ENCODE results near the gene GABRB3.

Gene GABRB3

DNA sequence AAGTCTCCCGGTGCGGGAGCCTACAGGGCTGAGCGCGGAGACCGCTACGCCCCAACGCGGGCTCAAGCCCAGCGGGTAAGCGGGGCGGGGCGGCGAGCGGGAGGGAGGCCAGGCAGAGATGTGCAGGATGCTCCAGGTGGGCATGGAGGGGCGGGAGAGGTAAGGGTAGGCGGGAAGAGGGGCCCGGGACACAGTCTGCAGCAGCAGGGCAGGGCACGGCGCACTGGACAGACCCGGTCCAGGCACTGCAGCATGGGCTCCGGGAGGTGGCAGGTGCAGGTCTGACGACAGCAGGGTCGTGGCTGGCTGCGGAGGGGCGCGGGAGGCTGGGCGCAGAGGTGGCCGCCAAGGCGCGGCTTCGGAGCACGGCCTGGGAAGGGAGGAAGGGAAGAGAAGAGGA lies 102.8 kb downstream of the GABRB3 start:
- no peak for DNase-seq

DNA sequence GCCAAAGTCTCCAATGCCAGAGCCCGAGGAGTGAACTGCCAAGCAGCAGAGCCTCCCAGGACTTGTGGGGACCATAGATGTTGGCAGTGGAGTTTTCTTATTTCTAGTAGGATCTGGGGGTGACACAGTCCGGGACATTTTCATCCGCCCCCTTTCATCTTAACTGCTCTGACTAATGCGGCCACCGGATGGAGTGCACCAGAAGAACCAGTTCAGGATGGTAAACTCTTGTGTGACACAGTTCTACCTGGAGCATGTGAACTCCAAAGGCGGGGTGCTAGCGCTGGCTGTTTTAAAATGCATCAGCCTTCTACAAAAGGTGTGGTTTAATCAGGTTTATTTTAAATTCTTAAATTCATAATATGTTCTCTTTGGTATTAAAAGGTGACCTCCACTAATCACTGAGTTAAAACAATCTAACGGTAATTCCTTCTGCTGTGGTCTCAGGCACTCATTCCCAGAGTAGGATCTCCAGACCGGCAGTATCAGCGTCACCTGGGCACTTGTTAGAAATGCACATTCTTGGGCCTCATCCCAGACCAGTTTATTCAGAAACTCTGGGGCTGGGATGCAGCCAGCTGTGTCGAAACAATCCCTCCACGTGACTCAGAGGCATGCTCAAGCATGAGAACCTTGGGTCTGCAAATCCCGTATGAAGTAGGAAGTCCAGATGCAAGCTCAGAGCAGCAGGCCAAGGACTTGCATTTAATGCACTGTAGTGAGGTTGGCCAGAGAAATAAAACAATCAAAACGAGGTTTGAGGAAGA lies 105.5 kb downstream of the GABRB3 start:
- DNase-seq: no peak

DNA sequence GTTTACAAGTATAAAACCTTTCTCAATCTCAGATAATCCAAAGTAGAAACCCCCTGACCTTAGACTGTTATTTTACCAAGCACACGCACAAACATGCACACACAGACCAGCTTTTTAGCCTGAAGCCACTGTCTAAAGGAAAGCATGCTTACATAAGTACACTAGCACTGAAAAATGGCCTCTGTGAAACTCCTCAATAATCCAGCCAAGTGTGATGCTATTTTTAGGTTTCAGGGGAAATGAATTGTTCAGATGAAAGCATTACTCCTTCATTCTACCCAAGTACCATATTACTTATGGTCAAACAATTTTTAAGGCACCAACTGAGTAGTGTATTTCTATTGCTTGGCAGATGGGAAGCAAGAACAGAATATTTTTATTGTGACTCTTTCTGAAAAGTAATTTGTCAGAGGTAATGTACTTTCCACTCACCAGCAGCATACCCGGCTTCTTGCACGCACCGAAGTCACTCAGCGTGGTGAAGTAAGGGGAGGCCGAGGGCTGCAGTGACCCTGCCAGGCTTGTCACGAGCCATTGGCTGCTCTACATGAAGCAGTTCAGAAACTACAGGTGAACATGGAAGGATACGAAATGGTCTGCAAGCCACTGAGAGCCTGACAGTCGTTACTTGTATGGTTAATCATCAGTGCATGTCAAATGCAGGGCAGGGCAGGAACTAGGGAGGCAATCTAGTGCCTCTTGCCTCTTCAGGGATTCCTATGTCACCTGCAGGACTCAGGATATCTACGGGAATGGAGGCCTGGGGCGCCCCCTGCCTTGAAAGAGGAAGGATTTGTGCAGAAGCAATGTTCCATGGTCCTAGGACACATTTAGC lies 106.7 kb downstream of the GABRB3 start:
- DNase-seq: no peak

DNA sequence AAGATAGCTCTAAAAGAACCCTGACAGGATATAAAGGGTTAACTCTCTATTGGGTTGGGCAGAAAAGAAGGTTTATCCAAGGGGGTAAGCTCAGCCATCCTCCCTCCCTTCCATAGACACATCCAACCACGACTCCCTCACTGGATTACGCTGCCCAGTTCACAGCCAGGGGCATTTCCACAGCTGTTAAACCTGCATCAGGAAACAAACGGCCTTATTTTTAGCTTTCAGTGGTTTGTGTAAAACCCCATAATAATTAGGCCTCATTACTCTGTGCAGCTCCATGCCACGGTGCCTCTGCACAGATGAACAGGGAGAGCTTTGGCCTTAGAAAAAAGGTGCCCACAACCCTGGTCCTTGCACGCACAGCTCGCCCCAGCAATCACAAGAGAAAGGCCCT lies 110.6 kb downstream of the GABRB3 start:
- DNase-seq: no peak

DNA sequence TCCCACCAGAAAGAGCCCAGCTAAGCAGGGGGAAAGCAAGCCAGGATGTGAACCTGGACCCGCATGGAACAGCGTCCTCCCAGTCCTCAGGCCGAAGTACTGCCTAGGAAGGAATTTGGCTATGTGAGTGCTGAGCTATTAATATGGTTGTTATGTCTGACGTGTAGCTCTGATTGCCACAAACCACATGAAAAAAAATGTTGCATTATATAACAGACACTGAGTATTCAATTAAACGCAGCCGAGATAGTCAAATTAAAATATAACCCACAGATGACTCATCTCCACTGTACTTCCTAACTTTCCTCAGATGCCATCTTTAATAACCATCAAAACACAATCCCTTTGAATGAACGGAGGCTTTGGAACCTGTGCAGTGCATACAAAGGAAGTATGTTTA lies 111.1 kb downstream of the GABRB3 start:
- no peak for DNase-seq

DNA sequence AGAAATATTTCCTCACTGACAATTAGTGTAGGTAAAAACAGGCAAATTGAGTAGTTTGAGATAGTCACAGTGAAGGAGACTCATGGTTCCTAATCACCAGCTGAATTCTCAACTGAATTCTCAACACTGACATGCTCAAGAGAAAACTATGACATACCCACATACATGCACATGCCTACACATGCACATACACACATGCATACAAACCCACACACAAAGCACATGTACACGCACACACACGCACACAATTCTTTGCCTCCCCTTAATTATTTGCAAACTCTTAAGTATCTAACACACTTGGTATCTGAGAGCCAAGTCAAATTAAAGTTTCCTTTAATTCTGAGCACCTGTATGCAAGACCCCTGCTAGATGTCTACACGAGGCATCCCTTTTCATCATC lies 111.8 kb downstream of the GABRB3 start:
- no peak for DNase-seq

DNA sequence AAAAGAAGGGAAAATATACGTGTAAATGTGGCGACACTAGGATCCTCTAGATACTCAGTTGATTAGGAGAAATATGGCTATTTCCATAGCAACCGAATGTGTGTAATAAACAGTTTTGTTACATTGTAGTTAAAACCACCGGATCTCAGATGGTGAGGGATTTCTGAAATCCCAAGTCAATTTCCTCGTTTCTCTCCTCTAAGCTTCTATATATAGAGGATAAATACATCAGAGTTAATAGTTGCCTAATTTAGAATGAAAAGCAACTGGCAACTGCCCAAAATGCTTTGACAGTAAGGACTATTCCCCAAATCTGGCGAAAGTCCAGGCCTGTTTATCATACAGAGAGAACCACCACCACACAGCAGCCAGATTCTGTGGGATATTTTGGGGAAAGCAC lies 112.6 kb downstream of the GABRB3 start:
- no peak for DNase-seq

DNA sequence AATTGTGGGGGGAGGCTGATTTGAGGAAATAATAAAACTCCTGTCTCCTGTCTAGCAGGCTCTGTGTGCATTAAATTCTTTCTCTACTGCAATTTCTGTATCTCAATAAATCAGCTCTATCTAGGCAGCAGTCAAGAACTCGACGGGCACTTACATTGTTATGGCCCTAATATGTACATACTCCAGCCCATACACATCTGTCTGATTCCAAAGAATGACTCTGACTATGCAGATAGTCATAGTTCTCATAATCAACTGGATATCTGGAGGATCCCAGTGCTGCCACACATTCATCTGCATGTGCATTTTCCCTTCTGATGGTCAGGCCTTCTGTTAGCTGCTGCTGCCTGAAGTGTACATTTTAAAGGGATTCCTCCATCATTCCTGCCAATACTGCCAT lies 114.6 kb downstream of the GABRB3 start:
- DNase-seq: no peak

DNA sequence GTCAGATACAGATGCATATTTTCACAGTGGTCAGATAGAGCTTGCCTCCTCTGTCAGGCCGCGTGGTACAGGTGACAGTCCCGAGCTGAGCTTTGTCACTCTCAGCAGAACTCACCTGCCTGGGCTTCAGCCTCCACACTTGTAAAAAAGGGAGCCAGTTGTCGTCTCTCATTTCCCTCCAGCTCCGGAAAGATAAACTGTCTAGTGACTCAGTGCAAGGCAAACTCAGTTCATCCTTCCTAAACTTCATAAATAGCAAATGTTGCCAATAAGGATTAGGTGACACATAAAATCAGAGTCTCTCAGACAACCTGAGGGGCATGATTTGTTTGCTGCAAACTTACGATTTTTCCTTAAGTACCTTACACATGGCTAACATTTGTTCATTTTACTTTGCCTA lies 116.8 kb downstream of the GABRB3 start:
- DNase-seq: no peak

DNA sequence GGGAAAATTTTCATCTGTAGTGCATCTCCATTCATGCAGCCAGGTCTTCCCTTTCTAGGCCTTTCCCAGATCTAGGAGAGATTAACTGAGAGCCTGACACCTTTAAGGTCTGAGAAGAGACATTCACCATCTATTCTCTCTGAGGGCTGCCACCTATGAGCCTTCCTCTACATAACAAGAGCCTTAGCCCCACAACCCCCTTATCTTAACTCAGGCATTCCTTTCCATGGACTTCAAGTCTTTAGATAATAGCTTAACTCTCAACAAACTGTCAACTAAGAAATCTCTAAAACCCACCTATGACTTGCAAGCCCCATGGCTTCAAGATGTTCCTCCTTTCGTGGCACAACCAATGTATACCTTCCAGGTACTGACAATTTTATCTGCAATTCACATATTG lies 121.0 kb downstream of the GABRB3 start:
- DNase-seq: no peak

DNA sequence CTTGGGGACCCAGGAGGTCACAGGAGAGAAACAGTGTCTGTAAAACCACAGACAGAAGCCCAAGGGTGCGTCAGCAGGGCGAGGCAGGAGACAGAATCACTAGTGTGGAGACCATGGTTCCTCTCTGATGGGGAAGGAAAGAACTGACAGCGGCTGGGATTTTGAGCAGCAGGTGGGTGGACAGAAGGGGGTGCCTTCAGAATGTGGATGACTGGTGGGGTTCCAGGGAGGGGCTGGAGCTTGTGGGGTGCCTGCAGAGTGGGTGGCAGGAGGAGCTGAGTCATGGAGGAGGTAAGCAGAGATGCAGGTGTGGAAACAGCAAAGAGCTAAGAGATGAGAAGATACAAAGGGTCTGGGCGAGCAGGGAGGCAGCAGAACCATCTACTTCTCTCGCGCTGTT lies 124.2 kb downstream of the GABRB3 start:
- no peak for DNase-seq

DNA sequence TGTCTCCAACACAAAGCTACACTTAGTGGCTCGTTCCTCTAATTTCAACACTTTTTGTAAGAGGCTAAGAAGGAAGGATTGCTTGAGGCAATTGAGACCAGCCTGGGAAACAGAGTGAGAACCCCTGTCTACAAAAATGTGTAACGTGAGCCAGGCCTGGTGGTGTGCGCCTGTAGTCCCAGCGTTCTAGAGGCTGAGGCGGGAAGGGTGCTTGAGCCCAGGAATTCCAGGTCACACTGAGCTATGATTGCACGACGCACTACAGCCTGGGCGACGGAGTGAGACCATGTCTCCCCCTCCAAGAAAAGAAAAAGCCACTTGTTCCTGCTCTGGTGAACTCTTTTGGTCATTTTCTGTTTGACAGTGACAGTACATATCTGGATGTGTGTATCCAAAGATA lies 127.9 kb downstream of the GABRB3 start:
- DNase-seq: no peak

DNA sequence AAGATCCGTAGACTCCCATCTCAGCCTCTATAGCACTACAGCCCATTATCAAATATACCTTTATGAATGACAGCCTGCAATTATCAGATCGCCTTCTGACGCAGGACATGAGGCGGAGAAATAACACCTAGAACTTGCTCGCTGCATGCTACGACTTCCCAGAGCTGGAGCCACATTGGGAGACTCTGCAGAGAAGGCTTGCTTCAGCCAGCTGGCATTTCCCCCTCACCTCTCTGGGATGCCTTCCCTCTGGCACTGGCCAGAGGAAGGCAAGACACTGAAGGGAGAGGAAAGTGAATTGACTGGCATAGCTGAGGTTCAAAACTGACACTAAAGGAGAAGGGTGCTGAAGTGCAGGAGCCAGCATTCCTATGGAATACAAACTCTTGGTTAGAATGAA lies 131.7 kb downstream of the GABRB3 start:
- DNase-seq: no peak

DNA sequence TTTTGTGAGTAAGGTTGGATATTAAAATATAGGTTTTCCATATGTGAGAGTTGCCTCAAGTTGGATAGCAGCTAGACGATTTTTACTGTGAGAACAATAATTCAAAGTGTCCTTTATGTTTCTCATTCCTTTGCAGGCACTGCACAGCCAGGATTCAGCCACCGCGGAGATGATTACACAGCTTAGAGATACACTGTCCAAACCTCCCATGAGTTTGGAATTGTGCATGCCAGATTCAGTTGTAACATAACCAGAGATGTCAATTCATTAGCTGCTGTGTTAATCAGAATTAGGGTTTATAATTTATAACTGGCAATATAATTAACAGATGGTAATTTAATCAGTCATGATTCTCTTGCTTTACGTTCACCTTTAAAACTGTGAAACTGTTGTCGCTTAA lies 132.3 kb downstream of the GABRB3 start:
- no peak for DNase-seq

DNA sequence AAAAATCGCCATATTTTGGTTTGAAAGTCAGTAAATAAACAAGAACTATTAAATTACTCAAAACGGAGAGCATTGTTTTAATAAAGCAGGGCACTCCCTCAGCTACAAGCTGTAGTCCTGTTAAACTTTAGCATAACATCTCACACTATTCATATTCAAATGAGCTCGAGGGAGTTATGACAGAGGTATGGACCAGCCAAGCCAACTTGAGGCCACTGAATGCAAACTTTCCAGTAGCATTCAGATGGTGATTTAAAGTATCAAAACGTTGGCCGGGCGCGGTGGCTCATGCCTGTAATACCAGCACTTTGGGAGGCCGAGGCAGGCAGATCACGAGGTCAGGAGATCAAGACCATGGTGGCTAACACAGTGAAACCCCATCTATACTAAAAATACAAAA lies 132.9 kb downstream of the GABRB3 start:
- DNase-seq: no peak

DNA sequence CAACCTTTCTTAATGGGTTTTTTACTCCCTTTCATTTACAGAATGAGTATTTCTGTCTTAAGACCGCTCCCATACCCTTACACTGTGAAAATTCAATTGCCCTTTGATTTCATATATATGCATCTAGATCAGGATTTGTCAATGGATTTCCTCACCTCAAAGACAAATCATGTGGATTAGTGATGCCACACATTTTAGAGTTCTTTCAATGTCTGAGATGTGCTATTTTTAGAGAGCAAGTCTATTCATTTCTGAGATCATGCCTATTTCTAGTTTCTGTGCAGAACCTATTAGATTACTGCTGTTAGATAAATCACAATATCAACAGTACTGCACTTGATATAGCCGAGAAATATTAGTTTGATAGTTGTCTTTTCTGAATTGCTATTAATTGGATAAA lies 137.3 kb downstream of the GABRB3 start:
- no peak for DNase-seq

DNA sequence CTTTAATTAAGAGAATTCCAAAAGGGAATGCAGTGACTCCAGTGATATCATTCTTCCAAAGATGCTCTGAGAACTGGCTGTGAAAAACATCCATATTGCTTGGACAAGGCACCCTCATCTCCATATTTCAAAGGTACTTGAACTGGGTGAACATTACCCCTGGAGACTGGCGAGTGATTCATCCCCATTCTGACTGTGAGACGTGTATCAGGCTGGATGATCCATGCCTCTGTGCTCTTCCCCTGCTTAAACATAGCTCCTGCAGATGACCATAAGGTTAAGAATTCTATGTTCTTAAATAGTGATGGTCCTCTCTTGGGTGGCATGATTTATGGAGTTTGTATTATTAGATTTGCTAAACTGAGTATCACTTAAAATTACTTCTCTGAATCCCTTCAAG lies 137.8 kb downstream of the GABRB3 start:
- no peak for DNase-seq

DNA sequence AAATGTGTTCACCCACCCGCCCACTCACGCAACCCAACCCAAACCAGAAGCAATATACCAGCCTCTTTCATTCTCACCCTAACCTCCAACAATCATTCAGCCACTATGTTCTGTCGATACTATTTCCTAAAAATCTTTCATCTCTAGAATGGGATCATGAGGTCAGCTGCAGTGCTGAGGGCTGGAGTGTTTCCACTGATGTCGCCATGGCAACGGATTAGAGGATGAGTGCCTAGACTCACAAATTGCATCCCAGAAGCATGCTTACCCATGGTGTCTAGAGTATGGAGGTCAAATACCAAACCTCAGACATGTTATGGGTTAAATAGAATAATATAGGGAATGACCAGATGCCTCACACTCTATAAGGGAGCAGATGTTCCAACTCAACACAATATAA lies 138.5 kb downstream of the GABRB3 start:
- DNase-seq: no peak

DNA sequence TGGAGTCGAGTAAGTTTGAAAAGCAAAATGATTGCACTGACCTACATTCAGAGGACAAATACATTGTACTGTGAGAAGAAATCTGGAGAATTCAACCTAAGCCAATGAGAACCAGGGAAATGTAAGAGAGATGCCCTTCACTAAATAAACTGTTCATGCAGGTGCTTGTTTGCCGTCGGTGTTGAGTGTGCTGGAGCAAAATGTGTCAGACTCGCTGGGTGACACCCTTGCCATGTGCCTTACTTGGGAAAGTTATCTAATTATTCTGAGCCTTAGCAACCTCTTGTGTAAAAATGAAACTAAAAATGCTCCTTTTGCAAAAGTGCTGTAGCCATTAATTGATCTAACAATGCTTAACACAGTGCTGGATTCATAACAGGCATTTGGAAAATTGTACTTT lies 140.4 kb downstream of the GABRB3 start:
- no peak for DNase-seq

DNA sequence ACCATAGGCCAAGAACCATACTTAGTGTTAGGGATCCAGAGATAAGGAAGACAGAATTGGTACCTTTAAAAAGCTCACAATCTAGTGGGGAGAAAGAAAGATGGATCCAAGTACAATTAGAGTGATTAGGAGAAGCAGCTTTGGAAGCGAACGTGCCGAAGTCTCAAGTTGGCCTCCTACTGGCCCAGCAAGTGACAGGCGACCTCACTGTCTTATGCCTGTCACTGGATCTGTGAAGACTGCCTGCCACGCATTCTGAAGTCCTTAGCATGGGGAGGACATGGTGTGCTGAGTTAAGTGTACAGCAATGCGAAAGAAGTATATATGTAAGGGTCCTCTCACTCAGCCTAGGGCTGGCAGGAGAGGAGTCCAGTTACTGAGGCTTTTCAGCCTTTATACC lies 141.0 kb downstream of the GABRB3 start:
- DNase-seq: no peak

DNA sequence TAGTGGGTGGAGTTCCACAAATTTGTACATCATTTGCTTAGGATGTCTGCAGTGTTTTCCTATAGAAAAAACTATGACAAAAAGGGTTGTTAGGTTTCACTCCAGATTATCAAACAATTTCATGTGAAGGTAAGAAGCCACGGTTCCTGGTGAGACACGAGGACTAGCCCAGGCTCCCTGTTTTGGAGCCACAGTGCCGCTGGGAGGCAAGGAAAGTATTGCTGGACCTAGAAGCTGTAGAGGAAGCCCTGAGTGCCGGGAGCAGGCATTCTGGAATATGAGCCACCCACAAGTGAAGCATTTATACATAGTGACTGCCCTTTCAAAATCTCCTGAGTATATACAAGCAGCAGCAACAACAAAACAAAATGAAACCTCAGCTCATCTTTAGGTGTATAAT lies 142.0 kb downstream of the GABRB3 start:
- no peak for DNase-seq

DNA sequence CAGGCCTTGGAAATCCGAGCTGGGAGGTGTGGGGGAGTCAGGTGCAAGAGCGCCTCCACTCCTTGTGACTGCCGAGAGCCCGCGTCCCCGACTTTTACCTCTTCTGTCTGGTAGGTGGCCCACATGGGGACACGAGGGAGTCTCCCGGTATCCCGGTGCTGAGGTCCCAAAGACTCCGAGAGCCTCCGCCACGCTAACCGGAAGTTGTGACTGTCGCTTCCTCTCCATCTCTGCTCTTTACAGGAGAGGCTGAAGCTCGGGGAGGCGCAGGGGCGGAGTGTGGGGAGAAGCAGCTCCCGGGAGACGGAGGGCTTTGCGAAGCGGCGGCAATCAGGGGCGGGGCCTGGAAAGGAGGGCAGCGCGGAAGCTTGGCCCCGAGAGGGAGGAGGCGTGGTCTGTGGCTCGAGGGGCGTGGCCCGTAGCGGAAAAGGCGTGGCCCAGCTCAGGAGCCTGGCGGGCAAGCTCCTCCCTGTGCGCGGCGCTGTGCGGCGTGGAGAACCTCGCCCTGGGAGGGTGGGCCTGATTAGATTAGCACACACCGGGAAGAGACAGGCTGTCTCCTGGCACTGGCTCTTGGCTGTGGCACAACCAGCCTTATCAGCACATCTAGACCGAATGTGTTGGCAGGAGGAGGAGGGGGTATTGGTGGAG lies 143.9 kb downstream of the GABRB3 start:
- no peak for DNase-seq

DNA sequence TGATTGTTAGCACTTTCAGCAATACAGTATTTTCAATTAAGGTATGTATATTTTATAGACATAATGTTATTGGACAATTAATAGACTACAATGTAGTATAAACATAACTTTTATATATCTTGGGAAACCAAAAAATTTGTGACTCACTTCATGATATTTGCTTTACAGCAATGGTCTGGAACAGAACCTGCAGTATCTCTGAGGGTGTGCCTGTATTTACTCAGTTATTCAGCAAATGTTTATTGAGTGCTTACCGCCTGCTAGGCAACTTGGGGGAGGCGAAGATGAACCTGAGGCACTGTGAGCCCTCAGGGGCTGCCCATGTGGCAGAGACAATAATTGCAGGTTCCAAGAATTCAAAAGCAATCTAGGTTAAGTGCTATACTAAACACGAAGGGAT lies 144.8 kb downstream of the GABRB3 start:
- DNase-seq: no peak

DNA sequence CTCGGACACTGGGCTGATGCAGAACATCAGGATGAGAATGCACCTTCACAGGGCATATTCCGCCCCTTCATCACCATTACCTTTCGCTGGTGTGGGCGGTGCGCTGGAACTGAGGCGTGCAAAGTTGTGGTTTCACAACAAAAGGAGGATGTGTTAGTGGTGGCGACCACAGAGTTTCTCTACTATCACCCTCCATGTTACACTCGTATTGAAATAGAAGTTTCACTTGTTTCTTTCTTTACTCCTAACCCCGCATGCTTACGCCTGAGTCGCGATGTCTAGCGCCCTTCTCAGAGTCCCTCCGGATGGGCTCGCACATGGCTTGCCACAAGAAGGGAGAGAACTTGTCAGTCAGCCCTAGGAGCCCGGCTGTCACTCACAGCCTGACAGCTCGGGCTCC lies 148.7 kb downstream of the GABRB3 start:
- no peak for DNase-seq
